OCI-LY3 (cell line): ENCODE measurements around the gene SMAD5.

ENCODE experiments used
- H2AFZ ChIP-seq: fragments of 200-600, 300-600 bp; shearing (Covaris generic); 2 replicates; pipeline ENCODE4 v1.6.0; 2014; ENCODE audit warnings: antibody characterized with exemption, low read depth, low read length
- H3K27ac ChIP-seq: fragments of 200-600, 300-600 bp; sonication (generic); 2 replicates; pipeline ENCODE4 v1.5.1; 2014; ENCODE audit warnings: mild to moderate bottlenecking, low read length, moderate library complexity, mixed read lengths
- H3K27me3 ChIP-seq: fragments of 200-600, 300-600 bp; sonication (generic); 2 replicates; pipeline ENCODE4 v1.6.1; 2014; ENCODE audit warnings: low read depth, low read length, mixed read lengths
- H3K36me3 ChIP-seq: fragments of 200-600, 300-600 bp; sonication (generic); replicated peaks from 2 replicates; pipeline ENCODE3; 2014; ENCODE audit warnings: low read depth, low read length, mixed read lengths
- H3K4me1 ChIP-seq: fragments of 300-600, 200-600 bp; sonication (generic); 2 replicates; pipeline ENCODE4 v1.6.1; 2014; ENCODE audit warnings: low read length, mixed read lengths
- H3K4me2 ChIP-seq: fragments of 200-600, 300-600 bp; sonication (generic); 2 replicates; pipeline ENCODE4 v1.6.1; 2014; ENCODE audit warnings: low read length, mixed read lengths
- H3K4me3 ChIP-seq: fragments of 300-600, 200-600 bp; sonication (generic); 2 replicates; pipeline ENCODE4 v1.5.1; 2014; ENCODE audit warnings: antibody characterized with exemption, mild to moderate bottlenecking, low read length, moderate library complexity
- H3K79me2 ChIP-seq: fragments of 300-600, 200-600 bp; shearing (Covaris generic); 2 replicates; pipeline ENCODE4 v1.6.1; 2014; ENCODE audit warnings: mild to moderate bottlenecking, low read length, mixed read lengths
- H3K9ac ChIP-seq: fragments of 300-600, 200-600 bp; shearing (Covaris generic); 2 replicates; pipeline ENCODE4 v1.6.0; 2014; ENCODE audit warnings: mild to moderate bottlenecking, low read length, moderate library complexity
- H3K9me3 ChIP-seq: fragments of 200-600, 300-600 bp; shearing (Covaris generic); 2 replicates; pipeline ENCODE4 v1.6.1; 2014; ENCODE audit warnings: low read length, mixed read lengths; ENCODE audit not compliant: insufficient read depth
- H4K20me1 ChIP-seq: fragments of 200-600, 300-600 bp; sonication (generic); 2 replicates; pipeline ENCODE4 v1.6.1; 2016; ENCODE audit warnings: low read length, mixed read lengths; ENCODE audit not compliant: insufficient read depth
- EZH2phosphoT487 ChIP-seq: fragments of 200-600 bp; shearing (Covaris generic); IDR thresholded peaks from 2 replicates; pipeline ENCODE4 v1.6.1; 2018; ENCODE audit warnings: antibody characterized with exemption, mixed run types, low read depth
- TF ChIP-seq, protein P1 (sequence below): fragments of 200-600, 300-600 bp; sonication (generic); IDR thresholded peaks from 2 replicates; pipeline ENCODE4 v1.5.1; 2014; ENCODE audit warnings: antibody characterized with exemption, low read length, low read depth

The SMAD5 gene

DNA sequence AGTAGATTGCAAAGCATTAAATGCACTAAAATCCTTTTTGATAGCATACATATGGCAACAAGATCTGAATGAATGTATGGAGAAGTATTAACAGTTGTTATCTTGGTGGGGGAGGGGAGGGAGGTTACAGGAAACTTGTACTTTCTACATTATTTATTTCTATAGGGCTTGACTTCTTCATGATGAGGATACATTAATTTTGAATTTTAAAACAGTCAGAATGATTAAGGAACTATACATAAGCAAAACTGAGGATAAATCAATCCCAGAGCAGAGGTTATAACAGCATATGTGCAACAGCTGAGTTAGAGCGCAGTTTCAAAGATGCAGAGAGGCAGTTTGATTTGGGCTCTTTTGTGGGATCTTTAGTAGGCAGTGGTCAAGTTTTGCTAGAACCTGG lies 23.9 kb upstream of the SMAD5 start:
- no peak overlapping the region for H2AFZ ChIP-seq
- no peak overlapping the region for H3K4me2 ChIP-seq
- H3K36me3 ChIP-seq: no peaks in the 10 kb centered on the region
- no peaks in the 10 kb centered on the region for H3K9me3 ChIP-seq
- no peaks in the 10 kb centered on the region for H4K20me1 ChIP-seq
- H3K4me3 ChIP-seq: no peak overlapping the region
- H3K27me3 ChIP-seq: no peaks in the 10 kb centered on the region
- H3K9ac ChIP-seq: no peak overlapping the region
- no peak for TF ChIP-seq EZH2phosphoT487
- TF ChIP-seq, protein P1, sequence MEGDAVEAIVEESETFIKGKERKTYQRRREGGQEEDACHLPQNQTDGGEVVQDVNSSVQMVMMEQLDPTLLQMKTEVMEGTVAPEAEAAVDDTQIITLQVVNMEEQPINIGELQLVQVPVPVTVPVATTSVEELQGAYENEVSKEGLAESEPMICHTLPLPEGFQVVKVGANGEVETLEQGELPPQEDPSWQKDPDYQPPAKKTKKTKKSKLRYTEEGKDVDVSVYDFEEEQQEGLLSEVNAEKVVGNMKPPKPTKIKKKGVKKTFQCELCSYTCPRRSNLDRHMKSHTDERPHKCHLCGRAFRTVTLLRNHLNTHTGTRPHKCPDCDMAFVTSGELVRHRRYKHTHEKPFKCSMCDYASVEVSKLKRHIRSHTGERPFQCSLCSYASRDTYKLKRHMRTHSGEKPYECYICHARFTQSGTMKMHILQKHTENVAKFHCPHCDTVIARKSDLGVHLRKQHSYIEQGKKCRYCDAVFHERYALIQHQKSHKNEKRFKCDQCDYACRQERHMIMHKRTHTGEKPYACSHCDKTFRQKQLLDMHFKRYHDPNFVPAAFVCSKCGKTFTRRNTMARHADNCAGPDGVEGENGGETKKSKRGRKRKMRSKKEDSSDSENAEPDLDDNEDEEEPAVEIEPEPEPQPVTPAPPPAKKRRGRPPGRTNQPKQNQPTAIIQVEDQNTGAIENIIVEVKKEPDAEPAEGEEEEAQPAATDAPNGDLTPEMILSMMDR: no peak
- no peaks in the 10 kb centered on the region for H3K4me1 ChIP-seq
- H3K79me2 ChIP-seq: no peaks in the 10 kb centered on the region
- H3K27ac ChIP-seq: no peak overlapping the region

DNA sequence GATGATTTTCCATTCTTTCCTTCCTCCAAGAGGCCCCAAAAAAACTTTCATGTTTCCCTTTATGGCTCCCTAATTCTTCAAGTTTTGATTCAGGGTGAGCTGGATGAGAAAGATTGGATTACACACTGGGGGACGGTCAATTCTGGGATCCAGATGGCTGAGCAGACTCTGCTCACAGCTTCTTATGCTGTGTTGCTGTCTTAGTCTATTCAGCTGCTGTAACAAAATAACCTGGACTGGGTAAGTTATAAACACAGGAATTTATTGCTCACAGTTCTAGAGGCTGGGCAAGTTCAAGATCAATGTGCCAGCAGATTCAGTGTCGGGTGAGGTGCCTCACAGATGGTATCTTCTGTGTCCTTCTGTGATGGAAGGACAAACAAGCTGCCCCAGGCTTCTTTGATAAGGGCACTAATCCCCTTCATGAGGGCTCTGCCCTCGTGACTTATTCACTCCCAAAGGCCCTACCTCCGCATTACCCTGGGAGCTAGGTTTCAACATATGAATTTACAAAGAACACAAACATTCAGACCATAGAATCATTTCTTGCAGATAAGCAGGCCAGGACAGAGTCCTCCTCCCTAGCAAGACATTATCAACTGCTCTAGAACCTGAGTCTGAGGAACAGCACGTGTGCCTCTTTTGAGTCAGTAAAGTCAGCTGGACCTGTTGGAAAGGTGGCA lies 23.1 kb upstream of the SMAD5 start:
- Histone ChIP-seq H3K4me2 (no peak overlapping the region), H3K79me2 (no peaks in the 10 kb centered on the region), H3K36me3 (no peaks in the 10 kb centered on the region), H3K4me3 (no peak overlapping the region), H3K27me3 (no peaks in the 10 kb centered on the region), H3K9me3 (no peaks in the 10 kb centered on the region), H3K27ac (no peak overlapping the region), H2AFZ (no peak overlapping the region), H3K9ac (no peak overlapping the region), H3K4me1 (no peaks in the 10 kb centered on the region), H4K20me1 (no peaks in the 10 kb centered on the region)
- TF ChIP-seq EZH2phosphoT487: no peak
- TF ChIP-seq, protein P1: no peak

DNA sequence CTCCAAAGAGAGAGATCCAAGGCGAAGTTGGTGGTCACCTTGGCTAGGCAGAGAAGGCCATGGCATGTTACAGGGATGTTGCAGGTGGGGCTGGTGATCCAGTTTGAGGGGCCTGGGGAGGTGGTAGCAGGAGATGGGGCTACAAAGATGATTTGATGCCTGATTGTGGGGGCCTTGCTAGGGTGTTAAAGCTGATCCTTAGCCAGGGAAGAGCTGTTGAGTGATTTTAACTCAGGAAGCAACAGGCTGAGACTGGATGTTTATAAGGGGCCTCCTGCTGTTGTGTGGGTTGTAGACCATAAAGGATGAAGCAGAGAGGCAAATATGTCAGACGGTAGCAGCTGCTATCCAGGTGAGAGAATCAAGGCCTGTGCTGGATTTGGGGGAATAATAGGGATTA lies 19.0 kb upstream of the SMAD5 start:
- Histone ChIP-seq H3K4me3 (no peak overlapping the region), H3K4me2 (no peak overlapping the region), H3K36me3 (no peaks in the 10 kb centered on the region), H4K20me1 (no peaks in the 10 kb centered on the region), H3K79me2 (no peaks in the 10 kb centered on the region), H3K9me3 (no peaks in the 10 kb centered on the region), H3K9ac (no peak overlapping the region), H3K4me1 (no peaks in the 10 kb centered on the region), H3K27ac (no peak overlapping the region), H2AFZ (no peak overlapping the region), H3K27me3 (peaks cover 7% of the 10 kb centered on the region; the same call in 1 of the 2 replicates)
- TF ChIP-seq EZH2phosphoT487: no peak
- TF ChIP-seq, protein P1: no peak

DNA sequence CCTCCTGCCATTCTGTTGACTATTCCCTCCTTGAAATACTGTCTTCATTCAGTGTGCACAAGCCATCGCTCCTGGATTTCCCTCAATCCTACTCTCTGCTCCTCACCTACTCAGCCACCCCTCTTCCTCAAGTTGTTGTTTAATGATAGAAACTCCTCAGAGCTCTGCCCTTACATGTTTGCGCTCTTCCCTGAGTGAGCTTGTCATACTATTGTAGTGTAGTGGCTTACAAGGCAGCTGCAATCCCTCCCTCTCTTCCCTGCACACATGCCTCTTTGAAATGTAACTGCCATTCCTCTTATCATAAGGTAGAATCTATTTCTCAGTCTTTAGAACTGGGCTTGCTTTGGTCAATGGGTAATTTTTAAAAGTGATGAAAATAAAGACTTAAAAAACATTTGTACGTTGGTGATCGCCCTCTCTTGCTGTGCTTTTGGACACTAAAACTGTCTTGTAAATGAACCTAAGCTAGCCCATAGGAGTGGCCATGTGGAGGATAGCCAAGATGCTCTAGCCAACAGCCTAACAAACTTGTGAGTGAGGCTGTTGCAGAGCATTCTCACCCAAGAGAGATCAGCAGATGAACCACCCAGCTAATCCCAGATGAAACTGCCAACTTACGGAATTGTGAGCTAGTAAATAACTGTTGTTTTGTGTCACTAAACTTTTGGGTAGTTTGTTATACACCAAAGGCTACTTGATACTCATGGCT lies 18.1 kb upstream of the SMAD5 start:
- no peak for TF ChIP-seq EZH2phosphoT487
- TF ChIP-seq, protein P1: no peak
- Histone ChIP-seq H2AFZ (no peak overlapping the region), H3K79me2 (no peaks in the 10 kb centered on the region)

More for the DNA sequence above, 18.1 kb upstream of the SMAD5 start:
- Histone ChIP-seq H3K36me3 (no peaks in the 10 kb centered on the region), H3K4me2 (no peak overlapping the region), H3K4me3 (no peak overlapping the region), H4K20me1 (no peaks in the 10 kb centered on the region), H3K9me3 (no peaks in the 10 kb centered on the region), H3K9ac (no peak overlapping the region), H3K4me1 (no peaks in the 10 kb centered on the region), H3K27ac (no peak overlapping the region), H3K27me3 (peaks cover 7% of the 10 kb centered on the region; the same call in 1 of the 2 replicates)
